Stimulated activated CD4-positive, alpha-beta T cell treated with anti-CD3 and anti-CD28 coated beads, Interleukin-1b, Interleukin-23, amount 100 ng/mL, for 48 hours (primary cell): Measurements from ENCODE around the gene PLVAP.

ENCODE experiments used
- DNase-seq: peaks from one replicate; pipeline ENCODE4 v3.0.0-alpha.2; 2020

PLVAP gene, protein sequence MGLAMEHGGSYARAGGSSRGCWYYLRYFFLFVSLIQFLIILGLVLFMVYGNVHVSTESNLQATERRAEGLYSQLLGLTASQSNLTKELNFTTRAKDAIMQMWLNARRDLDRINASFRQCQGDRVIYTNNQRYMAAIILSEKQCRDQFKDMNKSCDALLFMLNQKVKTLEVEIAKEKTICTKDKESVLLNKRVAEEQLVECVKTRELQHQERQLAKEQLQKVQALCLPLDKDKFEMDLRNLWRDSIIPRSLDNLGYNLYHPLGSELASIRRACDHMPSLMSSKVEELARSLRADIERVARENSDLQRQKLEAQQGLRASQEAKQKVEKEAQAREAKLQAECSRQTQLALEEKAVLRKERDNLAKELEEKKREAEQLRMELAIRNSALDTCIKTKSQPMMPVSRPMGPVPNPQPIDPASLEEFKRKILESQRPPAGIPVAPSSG

DNA sequence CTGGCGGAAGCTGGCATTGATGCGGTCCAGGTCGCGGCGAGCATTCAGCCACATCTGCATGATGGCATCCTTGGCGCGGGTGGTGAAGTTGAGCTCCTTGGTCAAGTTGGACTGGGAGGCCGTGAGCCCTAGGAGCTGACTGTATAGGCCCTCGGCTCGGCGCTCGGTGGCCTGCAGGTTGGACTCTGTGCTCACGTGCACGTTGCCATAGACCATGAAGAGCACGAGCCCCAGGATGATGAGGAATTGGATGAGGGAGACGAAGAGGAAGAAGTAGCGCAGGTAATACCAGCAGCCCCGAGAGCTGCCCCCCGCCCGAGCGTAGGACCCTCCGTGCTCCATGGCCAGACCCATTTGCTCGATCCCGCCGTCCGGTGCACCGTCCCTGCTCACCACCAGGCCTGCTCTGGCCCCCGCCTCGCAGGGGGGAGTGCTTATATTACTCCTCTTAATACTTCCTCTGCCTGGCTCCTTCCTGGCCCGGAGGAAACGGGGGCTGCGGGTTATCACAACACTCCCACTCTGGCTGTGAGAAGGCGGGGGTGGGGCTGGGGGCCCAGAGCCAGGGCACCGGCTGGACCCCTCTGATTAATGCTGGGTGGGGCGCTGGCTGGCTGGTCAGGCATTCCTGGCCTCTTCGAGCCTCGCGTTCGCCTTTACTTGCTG is at the start of gene PLVAP:
TSS of gene PLVAP (minus strand) at position 408 of the 666 bp plus-strand sequence. CDS start at position 354, 54 bp downstream.
- no peak for DNase-seq

- DNase-seq: peak; percentile 36
Observed at GRCh38 chr19:17424743-17425365, 47.7 kb upstream of the PLVAP start.

DNA sequence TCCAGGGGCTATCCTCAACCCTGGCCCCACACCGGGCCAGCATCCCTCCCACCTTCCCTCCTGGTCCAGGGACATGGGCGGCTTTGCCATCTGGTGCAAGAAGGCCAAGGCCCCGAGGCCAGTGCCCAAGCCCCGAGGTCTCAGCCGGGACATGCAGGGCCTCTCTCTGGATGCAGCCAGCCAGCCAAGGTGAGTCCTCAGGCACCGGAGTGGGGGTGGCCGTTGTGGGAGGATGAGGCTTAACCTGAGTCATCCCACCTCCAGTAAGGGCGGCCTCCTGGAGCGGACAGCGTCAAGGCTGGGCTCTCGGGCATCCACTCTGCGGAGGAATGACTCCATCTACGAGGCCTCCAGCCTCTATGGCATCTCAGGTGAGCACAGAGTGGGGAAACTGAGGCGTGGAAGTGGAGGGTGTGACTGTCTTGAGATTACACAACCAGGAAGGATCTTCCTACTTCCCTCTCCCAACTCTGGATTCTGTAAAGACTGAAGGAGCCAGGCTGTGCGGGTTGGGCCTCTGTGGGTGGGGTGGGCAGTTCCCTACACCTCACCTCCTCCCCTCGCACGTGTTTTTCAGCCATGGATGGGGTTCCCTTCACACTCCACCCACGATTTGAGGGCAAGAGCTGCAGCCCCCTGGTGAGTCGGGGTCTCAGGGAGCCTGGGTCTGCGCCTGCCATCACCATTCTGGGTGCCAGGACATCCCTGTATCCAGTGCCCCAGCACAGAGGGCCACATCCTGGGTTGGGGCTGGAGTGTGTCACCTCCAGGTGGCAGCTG is 46.5 kb upstream of the PLVAP start:
- DNase-seq: no peak

DNA sequence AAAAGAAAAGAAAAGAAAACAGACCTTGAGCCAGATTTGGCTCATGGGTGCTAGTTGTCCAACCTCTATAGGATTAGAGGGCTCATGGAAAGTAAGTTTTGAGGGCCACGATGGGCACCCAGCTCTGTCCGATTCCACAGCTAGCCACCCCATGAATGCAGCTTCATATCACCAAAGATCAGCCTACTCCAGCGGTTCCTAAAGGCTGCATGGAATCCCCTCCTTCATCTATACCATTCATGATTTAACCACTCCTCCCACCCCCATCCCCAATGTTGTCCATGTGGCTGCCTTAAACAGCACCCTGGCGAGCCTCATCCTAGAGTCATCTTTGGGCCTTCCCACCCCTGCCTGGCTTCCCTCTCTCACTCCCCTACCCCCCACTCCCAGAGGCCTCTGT is 44.8 kb upstream of the PLVAP start:
- DNase-seq: no peak

DNA sequence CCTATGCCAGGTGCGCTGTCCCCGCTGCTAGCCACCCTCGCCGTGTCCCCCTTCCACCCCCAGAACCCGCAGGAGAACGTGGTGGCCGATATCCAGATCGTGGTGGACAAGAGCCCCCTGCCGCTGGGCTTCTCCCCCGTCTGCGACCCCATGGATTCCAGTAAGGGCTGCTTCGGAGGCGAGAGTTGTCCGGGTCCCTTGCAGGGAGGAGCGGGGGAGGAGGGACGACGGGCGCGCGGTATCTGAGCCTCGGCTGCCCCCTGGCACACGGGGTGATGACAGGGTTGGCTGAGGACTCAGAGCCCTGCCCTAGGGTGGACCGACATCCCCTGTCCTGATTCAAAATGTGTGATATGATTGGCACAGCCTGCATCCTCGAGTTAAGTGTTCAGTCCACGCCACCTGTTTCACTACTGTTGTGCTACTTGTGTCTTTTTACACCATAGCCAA is 43.4 kb upstream of the PLVAP start:
- DNase-seq: peak; percentile 11

GRCh38 chr19:17419621-17420474 is 42.7 kb upstream of the PLVAP start, which contains the start of gene MVB12A:
Gene MVB12A (plus strand): TSS chr19:17420047. CDS start chr19:17420136, 89 bp downstream.
- DNase-seq: peak; percentile 96

DNA sequence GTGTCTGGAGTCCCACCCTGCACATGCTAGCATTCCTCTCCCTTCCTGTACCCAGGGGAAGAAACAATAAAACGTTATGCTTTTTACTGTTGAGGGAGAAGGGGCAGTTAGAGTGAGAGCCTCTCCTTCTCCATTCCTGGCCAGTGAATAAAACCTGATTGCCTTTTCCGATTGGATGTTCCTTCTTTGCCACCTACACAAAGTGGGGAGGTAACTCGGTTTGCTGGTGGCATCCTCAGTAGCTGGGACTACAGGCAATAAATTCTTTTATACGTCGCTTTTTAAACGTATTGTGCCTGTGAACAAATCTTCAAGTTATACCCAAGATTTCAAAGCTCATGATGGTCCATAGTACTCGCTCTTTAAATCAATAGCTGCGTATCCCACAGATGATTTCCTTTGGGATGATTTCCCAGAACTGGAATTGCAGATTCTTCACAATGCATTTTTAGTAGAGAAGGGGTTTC is 42.0 kb upstream of the PLVAP start:
- DNase-seq: no peak

DNA sequence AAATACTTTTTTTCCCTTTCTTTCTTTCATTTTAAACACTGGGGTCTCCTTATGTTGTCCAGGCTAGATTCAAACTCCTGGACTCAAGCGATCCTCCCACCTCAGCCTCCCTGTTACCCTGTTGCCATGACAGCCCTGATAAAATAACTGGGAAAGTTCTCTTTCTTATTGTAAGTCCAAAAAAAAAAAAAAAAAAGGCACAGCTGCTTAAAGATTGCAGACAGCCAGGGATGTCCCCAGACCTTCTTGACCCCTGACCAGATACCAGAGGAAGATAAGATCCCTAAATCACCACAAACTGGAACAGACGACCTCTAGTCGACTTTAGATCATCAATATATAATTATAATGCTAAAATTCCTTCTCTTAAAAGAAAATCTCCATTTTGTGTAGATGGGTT is 41.6 kb upstream of the PLVAP start:
- no peak for DNase-seq

GRCh38 chr19:17415121-17415520 is 38.0 kb upstream of the PLVAP start:
- no peak for DNase-seq

DNA sequence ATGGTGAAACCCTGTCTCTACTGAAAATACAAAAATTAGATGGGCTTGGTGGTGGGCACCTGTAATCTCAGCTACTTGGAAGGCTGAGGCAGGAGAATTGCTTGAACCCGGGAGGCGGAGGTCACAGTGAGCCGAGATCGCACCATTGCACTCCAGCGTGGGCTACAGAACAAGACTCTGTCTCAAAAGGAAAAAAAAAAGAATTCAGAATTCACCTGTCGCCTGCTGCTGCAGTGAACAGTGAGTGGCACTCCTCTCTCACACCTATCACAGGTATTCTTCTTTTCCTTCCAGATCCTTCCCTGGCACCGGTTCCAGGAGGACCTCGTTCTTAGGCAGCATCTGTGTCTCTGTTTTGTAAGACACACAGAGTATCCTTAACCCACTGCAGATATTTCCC is 37.0 kb upstream of the PLVAP start:
- no peak for DNase-seq

GRCh38 chr19:17411801-17412200 is 34.7 kb upstream of the PLVAP start:
- no peak for DNase-seq

DNA sequence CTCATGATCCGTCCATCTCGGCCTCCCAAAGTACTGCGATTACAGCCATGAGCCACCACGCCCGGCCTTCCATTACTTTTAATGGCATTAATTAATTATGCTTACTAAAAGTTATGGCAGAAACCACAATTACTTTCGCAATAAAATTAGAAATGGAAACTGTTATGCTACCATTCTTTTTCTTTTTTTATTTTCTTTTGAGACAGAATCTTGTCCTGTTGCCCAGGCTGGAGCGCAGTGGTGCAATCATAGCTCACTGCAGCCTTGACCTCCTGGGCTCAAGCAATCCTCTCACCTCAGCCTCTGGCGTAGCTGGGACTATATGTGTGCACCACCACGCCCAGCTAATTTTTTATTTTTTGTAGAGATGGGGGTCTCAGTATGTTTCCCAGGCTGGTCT is 32.8 kb upstream of the PLVAP start:
- DNase-seq: no peak

- DNase-seq: no peak
Observed at GRCh38 chr19:17406887-17407196, 29.7 kb upstream of the PLVAP start.

DNA sequence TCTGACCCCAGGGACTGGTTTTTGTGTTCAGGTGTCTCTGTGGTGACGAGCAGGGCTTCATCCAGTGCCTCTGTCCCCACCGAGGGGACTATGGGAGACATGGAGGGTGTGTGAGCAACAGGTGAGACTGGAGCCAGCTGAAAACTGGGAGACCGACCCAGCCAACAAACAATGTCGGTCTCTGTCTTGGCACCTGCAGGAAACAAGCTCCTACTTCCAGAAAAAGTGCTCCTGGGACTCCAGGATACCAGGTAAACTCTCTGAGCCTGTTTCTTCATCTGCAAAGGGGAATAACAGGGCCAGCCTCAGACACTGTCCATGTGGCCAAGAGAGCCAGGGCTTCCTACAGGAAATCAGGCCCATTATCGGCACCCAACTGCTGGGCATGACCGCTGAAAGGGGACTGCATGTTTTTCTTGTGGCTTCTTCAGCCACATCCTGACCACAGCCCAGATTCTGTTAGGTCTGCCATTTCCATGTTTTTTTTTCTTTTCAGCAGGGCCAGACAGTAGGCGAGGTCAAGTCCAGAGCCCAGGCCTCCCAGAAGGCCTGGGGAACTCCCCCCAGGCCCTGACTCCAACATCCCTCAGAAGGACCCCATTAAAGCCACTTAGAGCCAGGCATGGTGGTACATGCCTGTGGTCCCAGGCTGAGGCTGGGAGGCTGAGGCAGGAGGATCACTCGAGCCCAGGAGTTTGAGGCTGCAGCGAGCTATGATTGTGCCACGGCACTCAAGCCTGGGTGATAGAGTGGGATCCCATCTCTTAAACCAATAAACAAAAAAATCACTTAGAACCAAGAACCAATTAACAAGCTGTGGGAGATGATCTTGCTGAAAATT is 29.1 kb upstream of the PLVAP start:
- DNase-seq: no peak

DNA sequence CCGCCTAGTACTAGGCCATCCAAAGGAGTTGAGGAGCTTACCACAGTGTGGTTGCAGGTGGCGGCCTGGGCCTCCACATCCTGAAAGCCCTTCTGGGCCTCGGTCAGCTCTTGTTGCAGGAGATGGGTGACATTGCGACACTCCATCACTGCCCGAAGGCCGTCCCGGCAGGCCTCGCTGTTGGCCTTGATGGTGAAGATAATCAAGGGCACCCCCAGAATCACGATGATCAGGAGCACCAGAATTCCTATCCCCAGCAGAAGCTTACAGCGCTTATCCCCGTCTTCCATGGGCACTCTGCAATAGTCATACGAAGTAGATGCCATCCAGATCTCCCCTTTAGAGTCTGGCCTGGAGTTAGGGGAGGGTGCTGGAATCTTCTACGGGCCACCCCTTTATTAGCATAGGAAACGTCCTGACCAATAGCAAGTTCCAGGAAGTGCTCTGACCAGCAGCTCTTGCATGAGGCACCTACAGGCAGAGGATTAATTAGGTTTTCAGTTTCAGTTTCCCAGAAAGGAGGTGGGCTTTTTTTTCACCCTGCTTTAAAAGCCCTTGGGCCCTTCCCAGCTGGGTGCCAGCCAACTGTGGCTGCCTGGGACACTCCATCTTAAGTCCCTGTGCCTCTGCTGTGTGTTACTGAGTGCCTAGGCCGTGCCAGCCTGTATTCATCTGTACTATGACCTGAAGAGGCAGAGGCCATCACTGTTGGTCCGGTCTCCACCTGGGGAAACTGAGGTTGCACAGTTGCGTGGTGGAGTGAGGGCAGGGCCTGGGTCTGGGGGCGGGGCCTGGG is 28.3 kb upstream of the PLVAP start, which contains the start of gene BST2:
TSS of gene BST2 (minus strand) at position 381 of the 796 bp plus-strand sequence. CDS start at position 326, 55 bp downstream.
- DNase-seq: peak; percentile 72

DNA sequence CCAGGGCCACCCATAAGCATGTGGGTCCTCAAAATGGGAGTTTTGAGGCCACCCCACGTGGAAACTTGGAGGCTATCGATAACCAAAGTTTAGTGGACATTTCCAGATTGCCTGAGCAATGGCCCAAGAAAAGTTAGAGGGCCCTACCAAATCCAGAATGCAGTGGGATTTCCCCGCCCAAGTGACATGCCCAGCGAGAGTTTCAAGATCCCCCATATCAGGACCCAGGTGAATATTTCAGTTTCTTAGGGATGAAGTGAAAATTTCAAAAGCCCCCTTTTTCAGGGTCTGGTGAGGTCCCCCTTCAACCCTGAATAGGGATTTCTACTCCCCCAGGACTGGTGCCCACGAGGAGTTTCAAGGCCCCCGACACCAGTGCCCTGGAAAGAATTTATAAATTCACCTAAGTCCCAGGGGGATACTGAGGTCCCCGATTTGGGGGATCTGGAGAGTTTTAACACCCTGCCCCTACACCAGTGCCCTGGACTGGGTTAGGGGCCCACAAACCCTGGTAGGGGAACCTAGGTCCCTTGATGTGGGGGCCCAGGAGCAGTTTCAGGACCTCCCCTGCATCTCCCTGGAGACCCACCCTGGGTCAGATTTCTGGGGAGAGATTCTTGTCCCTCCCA is 27.6 kb upstream of the PLVAP start:
- DNase-seq: peak; percentile 11

GRCh38 chr19:17404015-17404414 is 26.9 kb upstream of the PLVAP start:
- no peak for DNase-seq

DNA sequence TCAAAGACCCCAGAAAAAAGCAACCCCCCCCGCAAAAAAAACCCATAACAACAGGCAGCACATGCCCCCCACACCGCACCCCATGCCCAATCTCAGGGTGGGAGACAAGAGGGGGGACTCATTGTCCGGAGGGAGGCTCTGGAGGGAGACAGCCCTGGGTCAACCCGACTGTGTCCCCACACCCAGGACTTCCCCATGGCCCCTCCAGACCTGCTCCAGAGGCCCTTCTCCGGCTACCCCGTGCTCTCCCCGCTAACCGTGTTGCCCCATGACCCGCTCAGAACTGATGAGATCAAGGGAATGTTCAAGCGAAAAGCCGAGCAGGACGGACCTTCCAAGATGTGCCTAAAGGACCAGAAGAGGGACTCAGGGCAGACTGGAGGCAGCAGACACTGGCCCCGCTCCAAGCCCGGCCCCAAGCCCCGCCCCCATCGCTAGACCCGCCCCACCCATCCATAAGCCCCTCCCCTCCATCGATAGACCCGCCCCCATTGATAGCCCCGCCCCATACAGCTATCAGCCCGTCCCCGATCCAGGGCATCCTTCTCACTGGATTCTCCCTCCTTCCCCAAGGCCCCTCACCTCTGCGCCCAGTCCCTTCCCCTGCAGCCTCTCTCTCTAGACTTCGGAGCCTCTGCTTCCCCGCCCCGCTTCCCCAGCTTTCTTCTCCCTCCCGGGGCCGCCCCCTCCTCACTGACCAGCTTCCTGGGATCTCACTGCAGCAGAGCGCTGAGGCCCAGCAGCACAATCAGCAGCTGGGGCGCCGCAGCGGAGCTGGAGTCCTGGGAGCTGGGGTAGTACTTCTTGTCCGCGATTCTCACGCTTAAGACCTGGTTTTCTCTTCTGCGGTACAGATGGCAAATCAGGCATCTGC is 26.1 kb upstream of the PLVAP start:
- DNase-seq: peak; percentile 47
